OCI-LY3 (cell line): ENCODE measurements around the gene TRABD2B.

ENCODE experiments used
- CTCF ChIP-seq: fragments of 200-600, 300-600 bp; sonication (generic); IDR thresholded peaks from 2 replicates; pipeline ENCODE4 v1.5.1; 2014; ENCODE audit warnings: antibody characterized with exemption, low read length, low read depth
- EZH2phosphoT487 ChIP-seq: fragments of 200-600 bp; shearing (Covaris generic); IDR thresholded peaks from 2 replicates; pipeline ENCODE4 v1.6.1; 2018; ENCODE audit warnings: antibody characterized with exemption, mixed run types, low read depth

DNA sequence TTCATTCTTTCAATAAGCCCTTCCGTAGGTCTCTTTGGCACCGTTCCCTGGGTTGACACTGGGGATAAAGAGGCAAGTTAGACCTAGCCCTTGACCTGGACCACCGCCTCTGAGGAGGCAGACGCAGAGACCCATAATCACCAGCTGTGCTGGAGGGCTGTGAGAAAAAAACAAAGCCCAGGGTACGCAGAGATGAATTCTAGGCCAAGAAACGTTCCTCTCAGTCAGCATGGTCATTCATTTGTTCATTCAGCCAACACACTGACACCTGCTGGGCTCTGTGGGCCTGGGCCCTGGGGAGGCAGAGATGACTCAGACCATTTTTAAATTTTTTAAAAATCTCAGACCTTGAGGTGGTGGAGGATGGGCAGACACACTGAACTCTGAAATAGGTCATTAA is 26.3 kb upstream of the TRABD2B start:
- no peak for TF ChIP-seq CTCF
- TF ChIP-seq EZH2phosphoT487, result no peak
